CD4-positive, alpha-beta T cell (primary cell): ENCODE data around the gene ASB15. TPM values are rescaled to one million over a fixed set of nuclear protein-coding genes. Genes with fewer than 3 reads are reported as not detected.

Experiments used
- ATAC-seq: fragments of 200-7000 bp; cut with Tn5 transposase; one replicate; pipeline ENCODE4 v1.10.0; 2022; ENCODE audit warnings: mild to moderate bottlenecking; ENCODE audit not compliant: poor library complexity
- CTCF ChIA-PET: fragments of 350-600 bp; sonication (Branson Sonifier 250); formaldehyde crosslinking; loops from one replicate; lab custom pipeline; 2021; ENCODE audit warnings: antibody characterized with exemption, inconsistent platforms; lab: Charles Lee
- POLR2A ChIA-PET: fragments of 350-600 bp; sonication (Branson Sonifier 250); formaldehyde crosslinking; loops from one replicate; lab custom pipeline; 2021; ENCODE audit warnings: antibody characterized with exemption, inconsistent platforms; lab: Charles Lee
- DNase-seq, 14 experiments: peaks; one replicate each; pipeline ENCODE4 v3.0.0-alpha.2; 2013 to 2020; ENCODE audit warnings: mixed read lengths in 2 of 14
- H3K27ac ChIP-seq, 2 donors: one replicate each; pipeline versions ENCODE4 v1.5.1 to v1.7.0; 2013; ENCODE audit warnings: low read length in 2 of 2, low read depth in 1 of 2, mild to moderate bottlenecking in 1 of 2
- H3K27me3 ChIP-seq, 2 experiments: 1 replicate in 1 of 2; 2 replicates in 1 of 2; pipeline versions ENCODE4 v1.6.1 to v1.7.0; 2013; ENCODE audit warnings: low read length in 2 of 2, control low read depth in 1 of 2, mild to moderate bottlenecking in 1 of 2, moderate library complexity in 1 of 2; ENCODE audit not compliant: insufficient read depth in 2 of 2, control insufficient read depth in 1 of 2
- H3K36me3 ChIP-seq: one replicate; pipeline ENCODE4 v1.6.1; 2013; ENCODE audit warnings: low read length, control low read depth; ENCODE audit not compliant: insufficient read depth
- H3K4me1 ChIP-seq: one replicate; pipeline ENCODE4 v1.6.1; 2013; ENCODE audit warnings: low read length, control low read depth; ENCODE audit not compliant: insufficient read depth
- H3K4me3 ChIP-seq: one replicate; pipeline ENCODE4 v1.5.1; 2013; ENCODE audit warnings: mild to moderate bottlenecking, low read length, moderate library complexity
- H3K9me3 ChIP-seq, 2 experiments: 1 replicate in 1 of 2; 2 replicates in 1 of 2; pipeline versions ENCODE4 v1.6.1 to v1.7.0; 2013; ENCODE audit warnings: low read length in 2 of 2, mild to moderate bottlenecking in 2 of 2, control low read depth in 1 of 2, moderate library complexity in 1 of 2; ENCODE audit not compliant: control insufficient read depth in 1 of 2, insufficient read depth in 1 of 2
- H3K27ac Mint-ChIP-seq: one replicate; pipeline ENCODE4 v1.8.0; 2020; ENCODE audit warnings: mixed read lengths
- H3K27me3 Mint-ChIP-seq: one replicate; pipeline ENCODE4 v1.8.0; 2021; ENCODE audit warnings: mixed read lengths
- H3K36me3 Mint-ChIP-seq: one replicate; pipeline ENCODE4 v1.8.0; 2021; ENCODE audit warnings: low read depth, mixed read lengths
- H3K4me1 Mint-ChIP-seq: one replicate; pipeline ENCODE4 v1.8.0; 2021; ENCODE audit warnings: low read depth, mixed read lengths
- H3K4me3 Mint-ChIP-seq: one replicate; pipeline ENCODE4 v1.8.0; 2020; ENCODE audit warnings: mild to moderate bottlenecking, mixed read lengths
- H3K9me3 Mint-ChIP-seq: one replicate; pipeline ENCODE4 v1.8.0; 2020; ENCODE audit warnings: mixed read lengths
- CTCF ChIP-seq: fragments of 200-600 bp; IDR thresholded peaks from one replicate; pipeline ENCODE4 v1.8.0; 2022; ENCODE audit warnings: antibody characterized with exemption, mild to moderate bottlenecking
- intact Hi-C, 2 experiments: fragments of 100-400 bp; cut with DNase I in 1 of 2; cut with micrococcal nuclease in 1 of 2; formaldehyde crosslinking; loops; one replicate each; pipeline versions ENCODE4 v1.15.1 to v1.9.0; 2023 to 2025; cut with DNase I, micrococcal nuclease
- total RNA-seq, 174 experiments: library from RNA in 2 of 174; stranded (reverse) in 2 of 174; gene quantifications; one replicate each; pipeline ENCODE4 v1.2.3 and lab custom pipeline; 2021 to 2026

ASB15 gene
- total RNA-seq, 2 experiments from 2014 or later = not detected

- POLR2A ChIA-PET = no interaction called here
Observed at GRCh38 chr7:123662293-123662692, 60.7 kb downstream of the ASB15 start.

GRCh38 chr7:123662755-123663154 is 61.1 kb downstream of the ASB15 start:
- Histone ChIP-seq H3K4me1 (no peaks in the 10 kb centered on the region), H3K27ac (no peak overlapping the region), H3K4me3 (no peak overlapping the region), H3K27me3 (peaks cover 5 to 10% of the 10 kb centered on the region in 2 experiments), H3K9me3 (no peaks in the 10 kb centered on the region), H3K36me3 (no peaks in the 10 kb centered on the region)
- intact Hi-C loops = no loop called here
- ATAC-seq (no peak), DNase-seq (no peak)
- no peak overlapping the region for H3K4me3 Mint-ChIP-seq
- no peak for TF ChIP-seq CTCF
- no peaks in the 10 kb centered on the region for H3K36me3 Mint-ChIP-seq
- H3K4me1 Mint-ChIP-seq = no peaks in the 10 kb centered on the region
- ChIA-PET POLR2A (no interaction called here), CTCF (no interaction called here)
- H3K27ac Mint-ChIP-seq = no peak overlapping the region
- no peaks in the 10 kb centered on the region for H3K9me3 Mint-ChIP-seq
- H3K27me3 Mint-ChIP-seq = peaks cover 44% of the 10 kb centered on the region

More at GRCh38 chr7:123662293-123662692, 60.7 kb downstream of the ASB15 start:
- Mint-ChIP-seq H3K36me3 (no peaks in the 10 kb centered on the region), H3K4me1 (no peaks in the 10 kb centered on the region), H3K27me3 (peaks cover 44% of the 10 kb centered on the region), H3K9me3 (no peaks in the 10 kb centered on the region), H3K27ac (no peak overlapping the region), H3K4me3 (no peak overlapping the region)
- intact Hi-C loops = no loop called here
- CTCF ChIA-PET = no interaction called here
- no peak for TF ChIP-seq CTCF
- Histone ChIP-seq H3K27ac (no peak overlapping the region), H3K27me3 (peaks cover 5 to 10% of the 10 kb centered on the region in 2 experiments), H3K4me3 (no peak overlapping the region), H3K9me3 (no peaks in the 10 kb centered on the region), H3K4me1 (no peaks in the 10 kb centered on the region), H3K36me3 (no peaks in the 10 kb centered on the region)
- ATAC-seq = no peak
- no peak for DNase-seq

GRCh38 chr7:123663200-123663599 is 61.6 kb downstream of the ASB15 start:
- peaks cover 40% of the 10 kb centered on the region for H3K27me3 Mint-ChIP-seq
- ChIA-PET POLR2A (no interaction called here), CTCF (no interaction called here)
- H3K36me3 ChIP-seq = no peaks in the 10 kb centered on the region
- DNase-seq (no peak), ATAC-seq (no peak)
- no peak for TF ChIP-seq CTCF
- H3K4me1 ChIP-seq = no peaks in the 10 kb centered on the region
- H3K27me3 ChIP-seq = peaks cover 5 to 10% of the 10 kb centered on the region in 2 experiments
- H3K4me3 Mint-ChIP-seq = no peak overlapping the region
- no peaks in the 10 kb centered on the region for H3K4me1 Mint-ChIP-seq
- no peak overlapping the region for H3K4me3 ChIP-seq
- H3K27ac ChIP-seq = no peak overlapping the region
- intact Hi-C loops = no loop called here
- no peaks in the 10 kb centered on the region for H3K9me3 Mint-ChIP-seq
- H3K27ac Mint-ChIP-seq = no peak overlapping the region
- H3K9me3 ChIP-seq = no peaks in the 10 kb centered on the region
- no peaks in the 10 kb centered on the region for H3K36me3 Mint-ChIP-seq
